ENCODE measurements around the gene CLTB. TPM values are rescaled to one million over a fixed set of nuclear protein-coding genes. Genes with fewer than 3 reads are reported as not detected.

CLTB gene
- total and polyA plus RNA-seq, 2 of the 4 experiments (the other 2 are of a cell fraction) = 87.6 to 99.9 TPM

- Histone ChIP-seq H2AFZ (replicated peaks; ENCODE audit: low read length, poor library complexity) (no peak overlapping the region), H4K8ac (ENCODE audit: low read depth in 2 of 2, low read length in 2 of 2) (no peak overlapping the region), H3K4ac (ENCODE audit: low read depth, low read length) (no peak overlapping the region), H2BK15ac (ENCODE audit: low read depth, low read length) (no peak overlapping the region), H3K36me3 (ENCODE audit: control insufficient read depth, insufficient read depth, low read length) (peaks cover 32% of the 10 kb centered on the region), H2BK20ac (ENCODE audit: low read depth, low read length) (no peak overlapping the region), H3K4me2 (ENCODE audit: low read depth, low read length) (no peak overlapping the region), H3K9ac (ENCODE audit: low read depth, low read length) (no peak overlapping the region), H2AK5ac (ENCODE audit: low read depth, low read length) (no peak overlapping the region), H3K79me1 (ENCODE audit: low read depth in 1 of 2, low read length in 2 of 2) (peaks cover 3 to 34% of the 10 kb centered on the region in 2 experiments; a peak in 2 of 4 replicates), H2AK9ac (replicated peaks; ENCODE audit: low read depth, low read length, poor library complexity) (no peak overlapping the region), H3K56ac (ENCODE audit: extremely low read depth, insufficient read depth, low read length) (no peak overlapping the region), H4K5ac (ENCODE audit: low read depth, low read length) (no peak overlapping the region), H3K23ac (ENCODE audit: low read depth, low read length) (no peak overlapping the region), H3K9me1 (ENCODE audit: insufficient read depth, low read length) (no peaks in the 10 kb centered on the region; the same call in 1 of the 2 replicates), H2BK5ac (ENCODE audit: low read depth, low read length, poor library complexity, severe bottlenecking) (no peak overlapping the region), H3K27me3 (ENCODE audit: control insufficient read depth, insufficient read depth, low read length) (no peaks in the 10 kb centered on the region), H2BK120ac (ENCODE audit: low read depth, low read length) (no peak overlapping the region), H3K4me3 (ENCODE audit: insufficient read depth, low read depth, low read length) (no peak overlapping the region), H3K9me3 (ENCODE audit: control insufficient read depth, insufficient read depth, low read length) (no peaks in the 10 kb centered on the region), H4K91ac (ENCODE audit: insufficient read depth, low read depth, low read length) (no peak overlapping the region), H3K27ac (ENCODE audit: insufficient read depth, low read length) (no peak overlapping the region), H3K14ac (replicated peaks; ENCODE audit: low read depth, low read length) (no peak overlapping the region), H4K20me1 (ENCODE audit: insufficient read depth, low read length) (peaks cover 4% of the 10 kb centered on the region; the same call in 1 of the 2 replicates), H3K18ac (ENCODE audit: low read depth, low read length) (no peak overlapping the region), H3K4me1 (ENCODE audit: control insufficient read depth, insufficient read depth, low read length) (peaks cover 4% of the 10 kb centered on the region; the same call in 1 of the 2 replicates)
- ATAC-seq (ENCODE audit: low read depth) (no peak), DNase-seq (no peak)
- WGBS, 2 experiments (ENCODE audit: extremely low coverage in 2 of 2, insufficient read length in 1 of 2) = 100% methylated on average over 4 of the region's 9 CpGs; no CpG with 5 or more reads in 1 of the 2 experiments
- no TSS peak for BruUV-seq (replicated peaks)
- dilution Hi-C loops (cut with HindIII; ENCODE audit: low sequenced_read_pairs, unreplicated experiment) = no loop called here
- ChIA-PET POLR2A (ENCODE audit: unreplicated experiment) (no interaction called here), CTCF (no interaction called here)
- TF ChIP-seq FOS (IDR thresholded peaks at IDR 0.05; ENCODE audit: low read depth, low read length) = no peak
- no peak for TF ChIP-seq CHD1 (IDR thresholded peaks at IDR 0.05; ENCODE audit: low read depth, low read length)
- no peak for TF ChIP-seq POLR2A (IDR thresholded peaks at IDR 0.05; ENCODE audit: low read depth, low read length)
- TF ChIP-seq RAD21 (IDR thresholded peaks at IDR 0.05; ENCODE audit: low read length) = no peak
- no peak for TF ChIP-seq CEBPB (IDR thresholded peaks at IDR 0.05; ENCODE audit: low read depth, low read length)
- TF ChIP-seq NFE2L2 (IDR thresholded peaks at IDR 0.05; ENCODE audit: low read depth, low read length) = no peak
- TF ChIP-seq USF2 (IDR thresholded peaks at IDR 0.05; ENCODE audit: low read depth, low read length) = no peak
- no peak for TF ChIP-seq RCOR1 (IDR thresholded peaks at IDR 0.05; ENCODE audit: insufficient replicate concordance, low read length)
- no peak for TF ChIP-seq MAZ (IDR thresholded peaks at IDR 0.05; ENCODE audit: borderline replicate concordance, low read depth, low read length)
- no peak for TF ChIP-seq ELK1 (IDR thresholded peaks at IDR 0.05; ENCODE audit: borderline replicate concordance, low read depth, low read length)
- no peak for TF ChIP-seq SMC3 (IDR thresholded peaks at IDR 0.05; ENCODE audit: low read depth, low read length)
- no peak for TF ChIP-seq MAFK (IDR thresholded peaks at IDR 0.05; ENCODE audit: low read depth, low read length)
- TF ChIP-seq RFX5 (IDR thresholded peaks at IDR 0.05; ENCODE audit: low read depth, low read length) = no peak
- TF ChIP-seq MXI1 (IDR thresholded peaks at IDR 0.05; ENCODE audit: borderline replicate concordance, low read depth, low read length) = no peak
- no peak for TF ChIP-seq BHLHE40 (IDR thresholded peaks at IDR 0.05; ENCODE audit: low read depth, low read length)
- TF ChIP-seq CTCF (conservative IDR thresholded peaks at IDR 0.05; ENCODE audit: low read depth, low read length) = no peak
- in situ Hi-C loops (cut with MboI; ENCODE audit: low sequenced_read_pairs) = no loop called here
- intact Hi-C loops (cut with micrococcal nuclease) = no loop called here
Observed at GRCh38 chr5:176394096-176394495, 22.2 kb downstream of the CLTB start.

All from IMR-90 (cell line).